ENCODE results near the gene CNN3.

GRCh38 chr1:94958081-94958480, 31.2 kb upstream of the CNN3 start:
- TF ChIP-seq, protein P1, sequence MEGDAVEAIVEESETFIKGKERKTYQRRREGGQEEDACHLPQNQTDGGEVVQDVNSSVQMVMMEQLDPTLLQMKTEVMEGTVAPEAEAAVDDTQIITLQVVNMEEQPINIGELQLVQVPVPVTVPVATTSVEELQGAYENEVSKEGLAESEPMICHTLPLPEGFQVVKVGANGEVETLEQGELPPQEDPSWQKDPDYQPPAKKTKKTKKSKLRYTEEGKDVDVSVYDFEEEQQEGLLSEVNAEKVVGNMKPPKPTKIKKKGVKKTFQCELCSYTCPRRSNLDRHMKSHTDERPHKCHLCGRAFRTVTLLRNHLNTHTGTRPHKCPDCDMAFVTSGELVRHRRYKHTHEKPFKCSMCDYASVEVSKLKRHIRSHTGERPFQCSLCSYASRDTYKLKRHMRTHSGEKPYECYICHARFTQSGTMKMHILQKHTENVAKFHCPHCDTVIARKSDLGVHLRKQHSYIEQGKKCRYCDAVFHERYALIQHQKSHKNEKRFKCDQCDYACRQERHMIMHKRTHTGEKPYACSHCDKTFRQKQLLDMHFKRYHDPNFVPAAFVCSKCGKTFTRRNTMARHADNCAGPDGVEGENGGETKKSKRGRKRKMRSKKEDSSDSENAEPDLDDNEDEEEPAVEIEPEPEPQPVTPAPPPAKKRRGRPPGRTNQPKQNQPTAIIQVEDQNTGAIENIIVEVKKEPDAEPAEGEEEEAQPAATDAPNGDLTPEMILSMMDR (IDR thresholded peaks at IDR 0.05) = no peak
- no peak for TF ChIP-seq POLR2A (IDR thresholded peaks at IDR 0.05)

All from uterus (tissue), 2 donors.